ENCODE measurements around the gene CDC14A. TPM values are rescaled to one million over a fixed set of nuclear protein-coding genes. Genes with fewer than 3 reads are reported as not detected.

The CDC14A gene
- total and polyA plus RNA-seq, 2 donors (not counting 1 experiment from before 2014, with no cell fraction given) = 1.4 to 3.5 TPM

DNA sequence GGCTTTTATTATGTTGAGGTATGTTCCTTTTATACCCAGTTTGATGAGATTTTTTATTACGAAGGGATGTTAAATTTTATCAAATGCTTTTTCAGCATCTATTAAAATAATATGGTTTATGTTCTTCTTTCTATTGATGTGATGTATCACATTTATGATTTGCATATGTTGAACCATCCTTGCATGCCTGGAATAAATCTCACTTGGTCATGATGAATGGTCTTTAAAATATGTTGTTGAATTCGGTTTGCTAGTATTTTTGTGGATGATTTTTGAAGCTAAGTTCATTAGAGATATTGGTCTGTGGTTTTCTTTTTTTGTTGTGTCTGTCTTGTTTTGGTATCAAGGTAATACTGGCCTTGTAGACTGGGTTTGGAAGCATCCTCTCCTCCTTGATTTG, 199.7 kb downstream of the CDC14A start:
- Histone ChIP-seq H3K4me3 (replicated peaks in 1 of 4; ENCODE audit: control extremely low read depth in 1 of 4, insufficient read depth in 1 of 4, low read depth in 3 of 4, low read length in 4 of 4) (no peak overlapping the region), H3K9me3 (ENCODE audit: control insufficient read depth, insufficient read depth, low read depth, low read length) (no peaks in the 10 kb centered on the region), H3K4me1 (ENCODE audit: control insufficient read depth, extremely low read depth, insufficient read depth, low read length) (no peaks in the 10 kb centered on the region), H2AFZ (ENCODE audit: low read length) (no peak overlapping the region), H3K36me3 (ENCODE audit: control insufficient read depth, insufficient read depth, low read length) (no peaks in the 10 kb centered on the region), H3K79me2 (ENCODE audit: control insufficient read depth, insufficient read depth, low read length) (no peaks in the 10 kb centered on the region), H3K27ac (ENCODE audit: insufficient read depth, low read length) (no peak overlapping the region), H3K4me2 (ENCODE audit: extremely low read depth, insufficient read depth, low read length) (no peak overlapping the region), H3K27me3 (ENCODE audit: control insufficient read depth, insufficient read depth, low read length) (no peaks in the 10 kb centered on the region), H3K9ac (ENCODE audit: insufficient read depth, low read length) (no peak overlapping the region), H4K20me1 (ENCODE audit: control insufficient read depth, extremely low read depth, insufficient read depth, low read length) (no peaks in the 10 kb centered on the region)
- DNase-seq (ENCODE audit: low read depth in 2 of 2) = no peak
- no peak for TF ChIP-seq EZH2 (IDR thresholded peaks at IDR 0.05; ENCODE audit: low read length, missing control alignments)
- TF ChIP-seq, protein P1, sequence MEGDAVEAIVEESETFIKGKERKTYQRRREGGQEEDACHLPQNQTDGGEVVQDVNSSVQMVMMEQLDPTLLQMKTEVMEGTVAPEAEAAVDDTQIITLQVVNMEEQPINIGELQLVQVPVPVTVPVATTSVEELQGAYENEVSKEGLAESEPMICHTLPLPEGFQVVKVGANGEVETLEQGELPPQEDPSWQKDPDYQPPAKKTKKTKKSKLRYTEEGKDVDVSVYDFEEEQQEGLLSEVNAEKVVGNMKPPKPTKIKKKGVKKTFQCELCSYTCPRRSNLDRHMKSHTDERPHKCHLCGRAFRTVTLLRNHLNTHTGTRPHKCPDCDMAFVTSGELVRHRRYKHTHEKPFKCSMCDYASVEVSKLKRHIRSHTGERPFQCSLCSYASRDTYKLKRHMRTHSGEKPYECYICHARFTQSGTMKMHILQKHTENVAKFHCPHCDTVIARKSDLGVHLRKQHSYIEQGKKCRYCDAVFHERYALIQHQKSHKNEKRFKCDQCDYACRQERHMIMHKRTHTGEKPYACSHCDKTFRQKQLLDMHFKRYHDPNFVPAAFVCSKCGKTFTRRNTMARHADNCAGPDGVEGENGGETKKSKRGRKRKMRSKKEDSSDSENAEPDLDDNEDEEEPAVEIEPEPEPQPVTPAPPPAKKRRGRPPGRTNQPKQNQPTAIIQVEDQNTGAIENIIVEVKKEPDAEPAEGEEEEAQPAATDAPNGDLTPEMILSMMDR (conservative IDR thresholded peaks at IDR 0.05 in 1 of 2, IDR thresholded peaks at IDR 0.05 in 1 of 2; ENCODE audit: low read depth in 1 of 2, low read length in 2 of 2) = no peak

DNA sequence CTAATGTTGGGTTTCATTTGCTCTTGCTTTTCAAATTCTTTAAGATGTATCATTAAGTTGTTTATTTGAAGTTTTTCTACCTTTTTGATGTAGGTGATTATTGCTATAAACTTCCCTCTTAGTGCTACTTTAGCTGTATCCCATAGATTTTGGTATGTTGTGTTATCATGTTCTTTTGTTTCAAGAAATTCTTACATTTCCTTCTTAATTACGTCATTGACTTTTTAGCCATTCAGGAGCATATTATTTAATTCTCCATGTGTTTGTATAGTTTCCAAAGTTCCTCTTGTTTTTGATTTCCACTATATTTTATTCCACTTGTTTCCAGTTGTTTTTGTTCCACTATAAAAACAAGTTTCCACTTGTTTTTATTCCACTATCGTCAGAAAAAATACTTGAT, 200.6 kb downstream of the CDC14A start:
- no peak for TF ChIP-seq EZH2 (IDR thresholded peaks at IDR 0.05; ENCODE audit: low read length, missing control alignments)
- TF ChIP-seq, protein P1 (conservative IDR thresholded peaks at IDR 0.05 in 1 of 2, IDR thresholded peaks at IDR 0.05 in 1 of 2; ENCODE audit: low read depth in 1 of 2, low read length in 2 of 2) = no peak

DNA sequence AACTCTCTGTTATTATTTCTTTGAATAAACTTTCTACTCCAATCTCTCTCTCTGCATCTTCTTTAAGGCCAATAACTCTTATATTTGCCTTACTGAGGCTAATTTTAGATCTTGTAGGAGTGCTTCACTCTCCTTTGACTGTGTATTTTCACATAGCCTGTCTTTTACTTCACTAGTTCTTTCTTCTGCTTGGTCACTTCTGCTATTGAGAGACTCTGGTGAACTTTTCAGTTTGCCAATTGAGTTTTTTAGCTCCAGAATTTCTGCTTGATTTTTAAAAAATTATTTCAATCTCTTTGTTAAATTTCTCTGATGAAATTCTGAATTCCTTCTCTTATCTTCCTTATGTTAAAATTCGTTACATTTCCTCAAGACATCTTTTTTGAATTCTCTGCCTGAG, 203.9 kb downstream of the CDC14A start:
- Histone ChIP-seq H4K20me1 (ENCODE audit: control insufficient read depth, extremely low read depth, insufficient read depth, low read length) (no peaks in the 10 kb centered on the region), H2AFZ (ENCODE audit: low read length) (no peak overlapping the region), H3K9me3 (ENCODE audit: control insufficient read depth, insufficient read depth, low read depth, low read length) (no peaks in the 10 kb centered on the region), H3K4me1 (ENCODE audit: control insufficient read depth, extremely low read depth, insufficient read depth, low read length) (no peaks in the 10 kb centered on the region), H3K36me3 (ENCODE audit: control insufficient read depth, insufficient read depth, low read length) (no peaks in the 10 kb centered on the region), H3K4me3 (replicated peaks in 1 of 4; ENCODE audit: control extremely low read depth in 1 of 4, insufficient read depth in 1 of 4, low read depth in 3 of 4, low read length in 4 of 4) (no peak overlapping the region), H3K27ac (ENCODE audit: insufficient read depth, low read length) (no peak overlapping the region), H3K9ac (ENCODE audit: insufficient read depth, low read length) (no peak overlapping the region), H3K27me3 (ENCODE audit: control insufficient read depth, insufficient read depth, low read length) (no peaks in the 10 kb centered on the region), H3K4me2 (ENCODE audit: extremely low read depth, insufficient read depth, low read length) (no peak overlapping the region), H3K79me2 (ENCODE audit: control insufficient read depth, insufficient read depth, low read length) (no peaks in the 10 kb centered on the region)
- DNase-seq (ENCODE audit: low read depth in 2 of 2) = no peak
- no peak for TF ChIP-seq EZH2 (IDR thresholded peaks at IDR 0.05; ENCODE audit: low read length, missing control alignments)
- TF ChIP-seq, protein P1 (conservative IDR thresholded peaks at IDR 0.05 in 1 of 2, IDR thresholded peaks at IDR 0.05 in 1 of 2; ENCODE audit: low read depth in 1 of 2, low read length in 2 of 2) = no peak

More for the DNA sequence above, 200.6 kb downstream of the CDC14A start:
- H4K20me1 ChIP-seq (ENCODE audit: control insufficient read depth, extremely low read depth, insufficient read depth, low read length) = no peaks in the 10 kb centered on the region
- no peak for DNase-seq (ENCODE audit: low read depth in 2 of 2)
- H2AFZ ChIP-seq (ENCODE audit: low read length) = no peak overlapping the region
- H3K27me3 ChIP-seq (ENCODE audit: control insufficient read depth, insufficient read depth, low read length) = no peaks in the 10 kb centered on the region
- H3K4me2 ChIP-seq (ENCODE audit: extremely low read depth, insufficient read depth, low read length) = no peak overlapping the region
- H3K27ac ChIP-seq (ENCODE audit: insufficient read depth, low read length) = no peak overlapping the region
- no peaks in the 10 kb centered on the region for H3K4me1 ChIP-seq (ENCODE audit: control insufficient read depth, extremely low read depth, insufficient read depth, low read length)
- no peaks in the 10 kb centered on the region for H3K9me3 ChIP-seq (ENCODE audit: control insufficient read depth, insufficient read depth, low read depth, low read length)
- no peaks in the 10 kb centered on the region for H3K79me2 ChIP-seq (ENCODE audit: control insufficient read depth, insufficient read depth, low read length)
- H3K36me3 ChIP-seq (ENCODE audit: control insufficient read depth, insufficient read depth, low read length) = no peaks in the 10 kb centered on the region
- no peak overlapping the region for H3K9ac ChIP-seq (ENCODE audit: insufficient read depth, low read length)
- no peak overlapping the region for H3K4me3 ChIP-seq (replicated peaks in 1 of 4; ENCODE audit: control extremely low read depth in 1 of 4, insufficient read depth in 1 of 4, low read depth in 3 of 4, low read length in 4 of 4)

Measured in fibroblast of lung (primary cell).